Measurements from ENCODE around the gene SYNE1.

DNA sequence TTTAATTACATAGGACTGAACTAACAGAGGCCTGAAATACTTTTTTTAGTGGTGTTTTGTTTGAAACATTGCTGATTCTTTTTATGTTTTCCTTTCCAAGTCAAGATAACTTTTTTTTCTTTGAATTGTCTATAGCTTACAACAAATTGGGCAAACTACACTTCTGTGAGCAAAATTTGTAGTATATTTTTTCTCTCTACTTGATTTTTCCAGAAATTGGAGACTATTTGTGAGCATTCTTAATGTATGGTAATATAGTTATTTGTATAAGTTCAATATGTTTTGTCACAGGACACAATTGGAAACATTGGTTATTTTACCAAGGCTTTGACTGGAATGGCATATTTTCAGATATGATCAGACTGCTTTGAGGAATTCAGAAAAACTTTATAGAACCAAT, 216.5 kb downstream of the SYNE1 start:
- no peak for TF ChIP-seq POLR2AphosphoS5 (IDR thresholded peaks at IDR 0.05)
- TF ChIP-seq, protein P1, sequence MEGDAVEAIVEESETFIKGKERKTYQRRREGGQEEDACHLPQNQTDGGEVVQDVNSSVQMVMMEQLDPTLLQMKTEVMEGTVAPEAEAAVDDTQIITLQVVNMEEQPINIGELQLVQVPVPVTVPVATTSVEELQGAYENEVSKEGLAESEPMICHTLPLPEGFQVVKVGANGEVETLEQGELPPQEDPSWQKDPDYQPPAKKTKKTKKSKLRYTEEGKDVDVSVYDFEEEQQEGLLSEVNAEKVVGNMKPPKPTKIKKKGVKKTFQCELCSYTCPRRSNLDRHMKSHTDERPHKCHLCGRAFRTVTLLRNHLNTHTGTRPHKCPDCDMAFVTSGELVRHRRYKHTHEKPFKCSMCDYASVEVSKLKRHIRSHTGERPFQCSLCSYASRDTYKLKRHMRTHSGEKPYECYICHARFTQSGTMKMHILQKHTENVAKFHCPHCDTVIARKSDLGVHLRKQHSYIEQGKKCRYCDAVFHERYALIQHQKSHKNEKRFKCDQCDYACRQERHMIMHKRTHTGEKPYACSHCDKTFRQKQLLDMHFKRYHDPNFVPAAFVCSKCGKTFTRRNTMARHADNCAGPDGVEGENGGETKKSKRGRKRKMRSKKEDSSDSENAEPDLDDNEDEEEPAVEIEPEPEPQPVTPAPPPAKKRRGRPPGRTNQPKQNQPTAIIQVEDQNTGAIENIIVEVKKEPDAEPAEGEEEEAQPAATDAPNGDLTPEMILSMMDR (IDR thresholded peaks at IDR 0.05; ENCODE audit: poor library complexity, severe bottlenecking): no peak
- TF ChIP-seq SMC3 (conservative IDR thresholded peaks at IDR 0.05; ENCODE audit: poor library complexity): no peak
- TF ChIP-seq TAF1 (IDR thresholded peaks at IDR 0.05; ENCODE audit: low read depth): no peak
- no peak for TF ChIP-seq EP300 (conservative IDR thresholded peaks at IDR 0.05; ENCODE audit: poor library complexity, severe bottlenecking)
